SW 1271 (cell line): ENCODE results near the gene CALY.

ENCODE experiments used
- DNase-seq, 2 experiments: peaks; one replicate each; lab custom pipeline; 2025; lab: John Stamatoyannopoulos, UW

CALY gene

GRCh38 chr10:133311570-133311969 lies 25.1 kb downstream of the CALY start:
- no peak for DNase-seq

DNA sequence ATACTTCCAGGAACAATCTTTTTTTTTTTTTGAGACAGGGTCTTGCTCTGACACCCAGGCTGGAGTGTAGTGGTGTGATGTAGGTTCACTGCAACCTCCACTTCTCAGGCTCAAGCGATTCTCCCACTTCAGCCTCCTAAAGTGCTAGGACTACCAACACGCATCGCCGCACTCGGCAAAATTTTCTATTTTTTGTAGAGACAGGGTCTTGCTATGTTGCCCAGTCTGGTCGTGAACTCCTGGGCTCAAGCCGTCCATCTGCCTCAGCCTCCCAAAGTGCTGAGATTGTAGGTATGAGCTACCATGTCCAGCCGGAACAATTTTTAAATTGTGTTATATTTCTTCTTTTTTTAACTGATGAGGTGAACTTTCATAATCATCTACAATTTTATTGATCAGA lies 25.9 kb downstream of the CALY start:
- no peak for DNase-seq

- no peak for DNase-seq
These were observed 26.3 kb downstream of the CALY start for GRCh38 chr10:133310399-133310755.

DNA sequence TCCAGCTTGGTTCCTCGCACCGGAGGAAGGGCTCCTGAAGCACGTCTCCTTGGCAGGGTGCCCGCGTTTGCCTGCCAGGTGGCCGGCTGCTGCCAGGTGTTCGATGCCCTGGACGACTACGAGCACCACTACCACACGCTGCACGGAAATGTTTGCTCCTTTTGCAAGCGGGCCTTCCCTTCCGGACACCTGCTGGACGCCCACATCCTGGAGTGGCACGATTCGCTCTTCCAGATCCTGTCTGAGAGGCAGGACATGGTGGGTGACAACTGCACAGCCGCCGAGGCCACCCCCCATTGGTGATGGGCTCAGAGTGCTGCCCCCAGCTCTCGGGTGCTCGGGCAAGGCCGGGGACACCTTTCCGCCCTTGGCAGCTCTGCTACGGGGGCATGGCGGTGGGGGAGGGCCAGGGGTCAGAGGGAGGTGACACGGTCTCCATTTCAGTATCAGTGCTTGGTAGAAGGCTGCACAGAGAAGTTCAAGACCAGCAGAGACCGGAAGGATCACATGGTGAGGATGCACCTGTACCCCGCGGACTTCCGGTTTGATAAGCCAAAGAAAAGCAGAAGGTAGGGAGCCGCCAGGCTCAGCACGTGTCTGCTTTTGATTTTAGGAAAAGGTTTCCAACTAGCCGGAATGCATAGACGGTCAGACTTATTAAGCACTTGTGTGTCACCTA lies 26.8 kb downstream of the CALY start:
- DNase-seq = no peak

- DNase-seq = peak in 1 of 2 experiments; percentile 58
These were observed 27.5 kb downstream of the CALY start for GRCh38 chr10:133309100-133309719.

DNA sequence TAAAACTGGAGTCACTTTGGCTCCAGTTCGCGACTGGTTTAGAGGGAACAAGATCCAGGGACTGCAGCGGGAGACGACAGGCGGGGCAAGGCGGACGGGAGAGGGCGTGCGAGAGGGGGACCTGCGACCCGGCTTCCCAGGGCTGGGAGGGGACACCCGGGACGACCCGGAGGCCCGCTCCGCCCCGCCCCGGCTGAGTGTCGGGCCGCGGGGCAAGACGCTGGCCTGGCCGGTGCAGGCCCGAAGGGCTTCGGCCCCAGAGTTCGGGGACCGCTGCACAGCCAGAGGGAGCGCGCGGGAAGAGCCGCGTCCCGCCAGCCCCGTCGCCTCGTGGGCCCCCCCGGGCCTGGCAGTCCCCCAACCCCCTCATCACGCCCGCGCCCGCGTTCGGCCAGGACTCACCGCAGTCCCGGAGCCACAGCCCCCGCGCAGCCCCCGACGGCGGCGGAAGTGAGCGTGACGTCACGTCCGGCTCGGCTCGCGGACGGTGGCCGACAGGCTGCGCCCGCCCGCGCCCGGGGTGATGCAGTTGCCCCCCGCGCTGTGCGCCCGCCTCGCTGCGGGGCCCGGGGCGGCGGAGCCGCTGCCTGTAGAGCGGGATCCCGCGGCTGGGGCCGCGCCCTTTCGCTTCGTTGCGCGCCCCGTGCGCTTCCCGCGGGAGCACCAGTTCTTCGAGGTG lies 28.1 kb downstream of the CALY start, which contains the start of the genes TUBGCP2 and ZNF511:
TUBGCP2 (minus strand) TSS at position 452 of the 679 bp plus-strand sequence. CDS start 5,931 bp downstream, outside the sequence.
ZNF511 (plus strand) TSS at position 494 of the 679 bp plus-strand sequence; CDS start at position 524, 30 bp downstream.
- DNase-seq = peak; percentile 31 to 56

- peak in 1 of 2 experiments; percentile 53 for DNase-seq
These were observed 28.8 kb downstream of the CALY start for GRCh38 chr10:133307776-133308420.

DNA sequence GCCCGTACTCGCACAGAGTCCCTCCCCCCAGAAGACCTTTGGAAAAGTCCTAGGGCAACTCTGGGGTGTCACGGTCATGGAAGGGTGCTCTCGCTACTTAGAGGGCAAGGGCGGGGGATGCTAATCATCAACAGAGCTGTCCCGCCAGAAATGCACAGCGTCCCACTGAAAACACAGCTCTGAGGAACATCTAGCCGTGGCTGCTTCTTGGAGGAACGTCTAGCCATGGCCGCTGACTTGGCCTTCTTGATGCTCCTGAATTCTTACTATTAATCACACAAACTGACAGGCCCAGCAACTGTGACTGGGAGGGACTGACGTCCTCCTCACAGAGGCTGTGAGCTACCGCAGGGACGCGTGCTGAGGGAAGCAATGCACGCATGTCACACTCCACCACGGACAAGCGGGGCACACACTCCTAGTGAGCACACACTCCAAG lies 29.7 kb downstream of the CALY start:
- DNase-seq = no peak

DNA sequence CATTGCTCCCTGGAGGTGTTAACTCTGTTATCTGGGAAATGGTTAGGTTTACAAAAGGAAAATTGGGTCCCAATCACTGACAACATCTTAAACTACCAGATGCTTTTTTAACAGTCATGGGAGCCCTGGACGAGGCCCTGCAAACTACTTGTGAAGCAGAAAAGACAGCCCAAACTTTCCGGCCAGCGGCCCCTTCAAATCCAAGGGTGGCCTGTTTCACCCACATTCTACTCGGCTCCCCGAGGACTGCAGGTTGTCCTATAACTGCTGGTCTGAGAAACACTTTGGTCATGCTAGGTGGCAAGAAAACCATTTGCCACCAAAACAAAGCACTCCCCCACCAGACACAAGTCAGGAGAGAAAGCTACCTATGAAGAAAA lies 30.6 kb downstream of the CALY start:
- no peak for DNase-seq

DNA sequence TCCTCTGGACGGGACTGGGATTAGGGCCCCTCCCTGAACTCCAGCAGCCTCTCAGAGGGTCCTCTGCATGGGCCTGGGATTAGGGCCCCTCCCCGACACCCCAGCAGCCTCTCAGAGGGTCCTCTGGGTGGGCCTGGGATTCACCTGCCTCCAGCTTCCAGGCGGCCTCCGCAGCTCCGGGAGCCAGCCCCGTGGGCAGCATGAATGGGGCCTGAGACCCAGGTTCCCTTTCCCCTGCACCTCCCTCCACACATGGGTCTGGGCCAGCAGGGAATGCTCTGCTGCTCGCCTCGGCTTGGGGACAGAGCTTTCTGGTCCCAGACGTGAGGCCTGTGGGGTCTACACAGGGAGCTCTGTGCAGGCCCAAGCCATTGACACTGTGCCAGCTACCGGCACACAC lies 33.5 kb downstream of the CALY start:
- no peak for DNase-seq

DNA sequence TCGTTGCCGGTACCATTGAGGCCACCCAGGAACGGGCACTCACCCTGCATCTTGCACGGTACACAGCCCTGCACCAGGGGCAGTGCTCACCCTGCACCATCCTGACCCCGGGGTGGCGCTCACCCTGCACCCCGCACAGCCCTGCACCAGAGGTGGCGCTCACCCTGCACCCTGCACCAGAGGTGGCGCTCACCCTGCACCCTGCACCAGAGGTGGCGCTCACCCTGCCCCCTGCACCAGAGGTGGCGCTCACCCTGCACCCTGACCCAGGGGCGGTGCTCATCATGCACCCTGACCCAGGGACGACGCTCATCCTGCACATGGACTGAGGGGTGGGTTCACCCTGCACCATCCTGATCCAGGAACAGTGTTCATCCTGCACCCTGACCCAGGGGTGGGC lies 34.5 kb downstream of the CALY start:
- DNase-seq = no peak

- DNase-seq = no peak
These were observed 37.0 kb downstream of the CALY start for GRCh38 chr10:133299738-133300137.

DNA sequence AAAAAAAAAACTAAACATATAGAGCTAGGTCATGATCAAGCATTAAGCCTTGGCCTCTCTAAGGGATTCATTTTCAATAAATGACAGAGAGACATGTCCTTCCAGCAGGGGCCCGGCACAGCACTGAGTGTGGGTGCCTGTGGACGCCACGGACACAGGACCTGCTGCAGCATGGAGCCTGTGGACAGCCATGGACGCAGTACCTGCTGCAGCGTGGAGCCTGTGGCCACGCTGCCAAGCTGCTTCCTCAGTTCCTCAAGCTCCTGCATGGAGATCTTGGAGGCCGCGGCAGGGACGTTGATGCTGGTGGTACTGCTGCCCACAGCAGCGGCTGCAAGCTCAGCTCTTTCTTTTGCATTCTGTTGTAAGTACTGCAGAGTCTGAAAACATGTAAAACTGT lies 37.5 kb downstream of the CALY start:
- no peak for DNase-seq

DNA sequence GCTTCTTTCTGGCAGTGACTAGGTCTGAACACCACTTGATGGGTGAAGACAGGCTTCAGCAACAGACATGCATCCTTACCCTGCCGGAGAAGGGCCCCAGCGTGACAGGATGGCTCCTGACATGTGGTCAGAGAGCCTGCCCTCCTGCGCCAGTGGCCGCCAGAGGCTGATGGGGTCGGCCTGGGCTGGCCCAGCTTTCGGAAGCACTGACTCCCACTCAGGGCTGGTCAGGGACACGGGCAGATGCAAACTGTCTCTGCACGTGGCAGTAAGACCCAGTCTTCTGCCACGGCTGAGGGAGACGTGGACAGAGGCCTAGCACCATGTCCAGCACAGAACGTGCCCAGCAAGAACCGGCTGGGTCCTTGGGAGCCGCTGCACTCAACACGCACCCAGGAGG lies 38.2 kb downstream of the CALY start:
- DNase-seq = no peak

GRCh38 chr10:133297504-133297903 lies 39.2 kb downstream of the CALY start:
- DNase-seq = no peak

- no peak for DNase-seq
These were observed 41.0 kb downstream of the CALY start for GRCh38 chr10:133295426-133296320.

GRCh38 chr10:133294189-133294588 lies 42.5 kb downstream of the CALY start:
- DNase-seq = no peak

DNA sequence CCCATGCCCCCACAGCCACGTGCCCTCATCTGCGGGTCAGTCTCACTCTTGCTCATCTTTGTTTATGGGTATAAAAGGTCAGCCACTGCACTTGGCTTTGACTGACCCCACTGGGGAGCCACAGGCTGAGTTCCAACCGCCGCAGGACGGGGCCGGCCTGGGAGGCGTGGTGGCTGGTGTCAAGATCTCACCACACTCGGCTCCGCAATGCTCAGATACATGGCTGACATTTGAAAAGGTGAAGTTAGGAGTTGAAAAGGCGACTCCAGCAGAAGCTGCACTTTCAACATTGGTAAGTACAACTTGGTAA lies 42.9 kb downstream of the CALY start:
- DNase-seq = no peak

DNA sequence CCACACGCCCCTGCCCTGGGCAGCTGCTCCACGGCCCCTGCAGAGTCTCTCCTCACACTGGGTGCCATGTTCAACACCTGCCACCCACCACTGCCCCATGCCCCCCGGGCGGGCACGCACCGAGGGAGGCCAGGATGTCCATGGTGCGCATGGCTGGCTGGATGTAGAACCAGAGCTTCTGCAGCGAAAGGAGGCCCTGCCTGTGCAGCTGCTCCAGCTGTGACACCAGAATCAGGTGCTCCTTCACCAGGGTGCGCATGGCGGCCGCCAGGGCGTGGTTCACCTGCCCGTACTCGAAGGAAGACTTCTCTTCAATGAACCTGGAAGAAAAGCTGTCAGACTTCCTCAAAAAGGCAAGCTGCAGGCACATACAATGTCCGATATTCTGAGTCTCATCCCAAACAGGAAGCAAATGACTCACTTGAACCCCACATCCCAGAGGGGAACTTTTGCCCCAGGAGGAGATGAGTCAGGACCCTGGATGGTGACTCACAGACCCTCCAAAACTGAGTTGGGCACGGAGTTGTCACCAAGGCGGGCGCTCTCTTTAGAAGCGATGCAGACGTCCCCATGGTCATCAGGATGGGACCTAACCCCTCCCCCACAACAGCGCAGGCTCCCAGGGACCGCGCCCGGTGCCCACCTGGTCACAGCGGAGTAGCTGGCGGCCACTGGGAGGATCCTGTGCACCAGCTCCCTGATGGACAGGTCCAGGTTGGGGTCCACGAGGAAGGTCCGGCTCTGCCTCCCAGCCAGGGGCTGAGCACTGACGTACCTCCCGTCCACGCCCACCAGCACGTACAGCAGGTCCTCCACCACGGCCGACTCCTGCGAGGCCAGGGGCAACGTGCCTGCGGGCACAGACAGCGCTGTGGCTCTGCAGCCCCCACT lies 43.5 kb downstream of the CALY start:
- DNase-seq = peak in 1 of 2 experiments; percentile 56

DNA sequence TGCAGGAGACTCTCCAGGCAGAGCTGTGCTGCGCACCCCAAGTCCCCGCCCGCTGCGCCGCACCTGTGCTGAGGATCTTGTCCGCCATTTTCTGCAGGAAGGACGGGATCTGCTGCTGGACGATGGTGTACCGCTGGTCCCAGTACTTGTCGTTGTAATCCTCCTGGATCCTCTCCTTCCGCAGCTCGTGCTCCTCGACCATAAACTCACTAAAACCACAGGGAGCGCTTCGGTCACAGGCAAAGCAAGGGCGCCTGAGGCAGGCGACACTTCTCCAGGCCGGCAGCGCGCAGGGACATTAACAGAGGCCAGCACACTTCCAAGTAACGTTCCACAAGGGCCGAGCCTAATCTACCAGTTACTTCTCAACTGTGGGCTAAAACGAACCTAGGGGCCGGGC lies 46.9 kb downstream of the CALY start:
- no peak for DNase-seq
